HG02610 (cell line): Measurements from ENCODE around the gene RLF.

Experiments
- ATAC-seq: cut with Tn5 transposase; IDR thresholded peaks from one replicate; pipeline ENCODE4 v1.9.1; 2021; ENCODE audit warnings: mild to moderate bottlenecking, moderate library complexity; ENCODE audit not compliant: unreplicated experiment

Gene RLF

DNA sequence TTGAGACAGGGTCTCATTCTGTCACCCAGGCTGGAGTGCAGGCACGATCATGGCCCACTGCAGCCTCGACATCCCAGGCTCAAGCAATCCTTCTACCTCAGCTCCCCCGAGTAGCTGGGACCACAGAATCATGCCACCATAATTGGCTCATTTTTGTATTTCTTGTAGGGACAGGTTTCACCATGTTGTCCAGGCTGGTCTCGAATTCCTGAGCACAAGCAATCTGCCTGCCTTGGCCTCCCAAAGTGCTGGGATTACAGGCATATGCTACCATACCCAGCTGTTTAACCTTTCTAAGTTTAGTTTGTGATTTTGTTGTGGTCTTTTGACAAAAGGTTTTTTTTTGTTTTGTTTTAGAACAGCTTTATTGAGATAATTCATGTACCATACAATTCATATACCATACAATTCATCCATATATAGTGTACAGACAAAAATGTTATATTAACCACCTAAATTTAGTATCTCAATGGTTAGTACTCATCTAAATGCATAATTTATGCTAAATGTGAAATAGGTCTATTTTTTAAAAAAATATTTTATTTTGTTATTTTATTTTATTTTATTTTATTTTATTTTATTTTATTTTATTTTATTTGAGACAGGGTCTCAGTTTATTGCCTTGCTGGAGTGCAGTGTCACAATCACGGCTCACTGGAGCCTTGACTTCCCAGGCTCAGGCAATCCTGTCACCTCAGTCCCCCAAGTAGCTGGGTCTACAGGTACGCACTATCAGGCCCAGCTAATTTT lies 105.8 kb downstream of the RLF start:
- no peak for ATAC-seq

- no peak for ATAC-seq
Observed at GRCh38 chr1:40267767-40268187, 106.6 kb downstream of the RLF start.

- no peak for ATAC-seq
Observed at GRCh38 chr1:40268211-40268610, 107.0 kb downstream of the RLF start.

DNA sequence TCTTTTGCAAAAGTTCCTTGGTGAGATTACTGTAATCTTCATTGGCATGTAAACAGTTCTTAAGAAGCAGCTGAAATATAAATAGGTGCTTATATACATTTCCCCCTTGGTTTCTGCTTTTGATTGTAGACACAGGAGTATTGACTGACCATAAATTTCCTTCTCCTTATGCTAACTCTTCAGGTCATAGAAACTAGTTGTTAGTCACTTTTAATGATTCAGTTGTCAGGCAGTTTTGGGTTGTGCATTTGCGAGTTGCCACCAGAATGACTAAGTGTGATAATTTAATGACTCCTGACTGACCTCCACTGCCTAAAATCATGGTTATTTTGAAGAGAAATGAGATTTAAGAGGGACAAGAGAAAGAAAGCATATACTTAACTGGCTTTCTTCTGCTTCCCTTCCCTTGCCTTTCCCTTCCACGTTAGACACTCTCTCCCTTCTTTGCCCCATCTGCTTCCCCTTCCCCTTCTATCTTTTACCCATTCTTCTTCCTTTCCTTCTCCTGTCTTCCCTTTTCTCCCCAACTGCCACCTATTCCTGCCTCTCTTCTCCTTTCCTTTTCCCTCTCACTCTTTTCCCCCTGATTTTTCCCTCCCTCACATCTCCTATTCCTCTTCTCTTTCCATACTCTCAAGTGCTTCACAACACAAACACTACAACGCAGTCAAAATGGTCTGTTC lies 109.1 kb downstream of the RLF start:
- no peak for ATAC-seq

DNA sequence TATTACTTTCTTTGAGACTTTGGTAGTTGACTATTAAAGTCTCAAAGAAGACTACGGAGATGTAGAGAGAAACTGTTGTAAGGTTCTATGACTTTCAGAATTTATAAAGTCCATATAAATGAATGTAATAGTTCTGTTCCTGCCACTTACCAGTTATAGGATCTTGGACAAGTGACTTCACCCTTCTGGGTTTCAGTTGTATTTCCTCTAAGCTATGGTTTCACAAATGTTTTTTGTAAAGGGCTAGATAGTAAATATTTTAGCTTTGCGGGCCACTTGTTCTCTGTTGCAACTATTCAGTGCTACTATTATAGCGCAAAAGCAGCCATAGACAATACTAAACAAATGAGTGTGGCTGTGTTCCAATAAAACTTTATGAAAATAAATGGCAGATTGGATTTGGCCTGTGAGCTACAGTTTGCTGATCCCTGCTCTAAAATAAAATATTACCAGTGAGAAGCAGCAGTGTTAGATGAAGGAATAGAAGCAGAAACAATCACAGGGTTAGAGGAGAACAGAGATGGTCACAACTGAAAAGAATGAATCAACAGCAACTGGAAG lies 111.5 kb downstream of the RLF start:
- ATAC-seq, result no peak

- ATAC-seq, result no peak
Observed at GRCh38 chr1:40273547-40274166, 112.5 kb downstream of the RLF start.

GRCh38 chr1:40274331-40274730 lies 113.1 kb downstream of the RLF start:
- ATAC-seq, result no peak

GRCh38 chr1:40276122-40276521 lies 114.9 kb downstream of the RLF start:
- no peak for ATAC-seq

GRCh38 chr1:40281853-40282252 lies 120.7 kb downstream of the RLF start:
- ATAC-seq, result no peak
